ENCODE results near the gene MREG.

MREG gene

GRCh38 chr2:215997219-215997618 is 16.1 kb downstream of the MREG start:
- peaks cover 0 to 39% of the 10 kb centered on the region in 2 experiments; a peak in 1 of 3 replicates for H3K36me3 ChIP-seq (ENCODE audit: control insufficient read depth in 2 of 2, insufficient read depth in 1 of 2, low read length in 2 of 2)
- no peaks in the 10 kb centered on the region for H3K9me3 ChIP-seq (ENCODE audit: control insufficient read depth, insufficient read depth, low read depth, low read length)
- no peak overlapping the region for H3K27ac ChIP-seq (ENCODE audit: extremely low read depth, low read depth, low read length)
- ChIA-PET CTCF (interaction anchor here (1.2 to 1.6 kb wide), 2 partner anchors 11 to 26 kb away, joined by 3 read pairs; no protein-coding TSS in a partner anchor), POLR2A (no interaction called here)
- peaks cover 1% of the 10 kb centered on the region; the same call in 1 of the 2 replicates for H3K4me1 ChIP-seq (ENCODE audit: control insufficient read depth, insufficient read depth, low read length)
- TF ChIP-seq ZNF394 (tag by site-specific recombination; IDR thresholded peaks at IDR 0.05; ENCODE audit: borderline replicate concordance) (no peak), ZNF16 (tag by site-specific recombination; IDR thresholded peaks at IDR 0.05; ENCODE audit: low read depth) (no peak), ZNF645 (tag by site-specific recombination; IDR thresholded peaks at IDR 0.05) (no peak), ZNF10 (tag by site-specific recombination; IDR thresholded peaks at IDR 0.05) (no peak), ZNF549 (tag by site-specific recombination; IDR thresholded peaks at IDR 0.05) (no peak), ZNF138 (tag by site-specific recombination; IDR thresholded peaks at IDR 0.05; ENCODE audit: borderline replicate concordance) (no peak), ZNF248 (tag by site-specific recombination; IDR thresholded peaks at IDR 0.05) (no peak), ZNF626 (tag by site-specific recombination; IDR thresholded peaks at IDR 0.05) (no peak), ZSCAN18 (tag by site-specific recombination; IDR thresholded peaks at IDR 0.05) (no peak), ZNF639 (tag by site-specific recombination; IDR thresholded peaks at IDR 0.05) (no peak), ZNF654 (tag by site-specific recombination; IDR thresholded peaks at IDR 0.05; ENCODE audit: low read depth) (no peak), ZSCAN5A (tag by site-specific recombination; IDR thresholded peaks at IDR 0.05) (no peak), ZNF449 (tag by site-specific recombination; IDR thresholded peaks at IDR 0.05) (no peak), ZNF335 (tag by site-specific recombination; conservative IDR thresholded peaks at IDR 0.05) (no peak), ZNF132 (tag by site-specific recombination; IDR thresholded peaks at IDR 0.05; ENCODE audit: borderline replicate concordance) (no peak), GLI2 (tag by site-specific recombination; IDR thresholded peaks at IDR 0.05; ENCODE audit: borderline replicate concordance, low read depth) (no peak), KLF16 (tag by site-specific recombination; IDR thresholded peaks at IDR 0.05) (no peak), ZFP37 (tag by site-specific recombination; IDR thresholded peaks at IDR 0.05) (no peak), ZBTB8A (tag by site-specific recombination; IDR thresholded peaks at IDR 0.05) (no peak)
- no peak overlapping the region for H3K4me3 ChIP-seq (ENCODE audit: low read depth, low read length)

Measured in HEK293 (cell line).